Superior temporal gyrus (tissue), 1 donor: ENCODE results near the gene AGPAT2.
A peak's percentile ranks its signal among the peaks of the same experiment; 100 is the strongest.

Experiments used
- DNase-seq: peaks from one replicate; pipeline ENCODE4 v3.0.0-alpha.2; 2016; ENCODE audit errors: extremely low spot score

AGPAT2 gene

DNA sequence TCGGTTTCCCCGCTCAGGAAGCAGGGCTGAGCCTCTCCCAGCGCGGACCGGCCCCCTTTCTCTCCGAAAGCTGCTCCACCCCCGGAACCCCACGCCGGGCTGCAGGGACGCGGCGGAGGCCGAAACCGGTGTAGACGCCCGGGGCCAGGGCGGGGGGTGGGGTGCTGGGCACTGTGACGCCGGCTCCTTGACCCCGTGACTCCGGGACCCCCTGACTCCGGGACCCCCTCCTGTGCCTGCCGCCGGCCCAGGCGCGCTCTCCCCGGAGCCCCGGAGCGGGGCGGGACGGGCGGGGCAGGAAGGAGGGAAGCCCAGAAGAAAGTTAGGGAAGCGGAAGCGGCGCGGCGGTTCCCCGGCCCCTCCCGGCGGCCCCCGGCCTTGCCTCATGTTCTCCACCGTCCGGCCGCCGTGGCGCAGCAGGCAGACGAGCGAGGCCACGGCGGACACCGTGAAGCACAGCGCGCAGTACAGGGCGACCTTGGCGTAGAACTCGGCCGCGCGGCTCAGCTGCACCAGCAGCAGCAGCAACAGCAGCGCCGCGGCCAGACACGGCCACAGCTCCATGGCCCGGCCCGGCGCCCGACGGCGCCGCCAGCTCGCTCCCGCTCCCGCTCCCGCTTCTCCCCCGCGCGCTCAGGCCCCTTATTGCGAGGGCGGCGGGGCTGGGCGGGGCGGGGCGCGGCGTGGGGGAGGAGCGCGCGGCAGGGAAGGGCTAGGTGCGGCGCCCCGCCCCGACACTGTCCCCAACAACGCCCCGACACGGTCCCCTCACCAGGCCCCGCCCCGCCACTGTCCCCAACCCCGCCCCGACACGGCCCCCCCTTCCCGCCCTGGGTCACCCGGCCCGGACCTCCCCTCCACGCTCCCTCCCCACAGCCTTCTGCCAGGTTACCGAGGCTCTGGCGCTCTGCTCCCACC is at the start of gene AGPAT2:
TSS of gene AGPAT2 (minus strand) at position 664 of the 918 bp plus-strand sequence. CDS start at position 564, 100 bp downstream.
- no peak for DNase-seq

DNA sequence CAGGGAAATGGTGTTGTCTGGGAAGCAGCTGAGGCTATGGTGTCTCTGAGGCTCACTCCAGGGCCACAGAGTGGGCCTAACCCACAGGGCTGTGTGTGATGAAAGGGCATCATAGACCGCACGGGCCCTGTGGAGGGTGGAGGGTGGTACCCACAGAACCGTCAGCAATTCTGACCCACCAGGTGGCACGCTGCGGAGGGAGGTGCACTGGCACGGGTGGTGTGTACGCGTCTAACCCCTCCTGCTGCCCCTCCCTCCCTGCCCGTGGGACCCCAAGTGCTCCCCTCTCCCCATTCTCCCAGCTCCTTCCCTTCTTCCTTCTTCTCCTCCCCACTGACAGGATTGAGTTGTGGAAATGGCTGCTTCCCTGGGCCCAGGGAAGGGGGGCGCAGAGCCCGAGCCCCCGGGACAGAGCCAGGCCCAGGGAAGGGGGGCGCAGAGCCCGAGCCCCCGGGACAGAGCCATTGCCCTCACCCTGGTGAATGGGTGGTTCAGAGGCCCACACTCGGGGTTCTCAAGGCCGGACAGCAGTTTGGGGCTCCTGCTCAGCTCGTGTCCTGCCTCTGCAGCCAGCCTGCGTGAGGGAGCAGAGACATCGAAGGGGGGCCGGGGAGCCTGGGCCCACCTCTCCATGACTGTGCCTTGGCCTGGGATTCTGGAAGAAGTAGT is 48.7 kb upstream of the AGPAT2 start:
- no peak for DNase-seq

DNA sequence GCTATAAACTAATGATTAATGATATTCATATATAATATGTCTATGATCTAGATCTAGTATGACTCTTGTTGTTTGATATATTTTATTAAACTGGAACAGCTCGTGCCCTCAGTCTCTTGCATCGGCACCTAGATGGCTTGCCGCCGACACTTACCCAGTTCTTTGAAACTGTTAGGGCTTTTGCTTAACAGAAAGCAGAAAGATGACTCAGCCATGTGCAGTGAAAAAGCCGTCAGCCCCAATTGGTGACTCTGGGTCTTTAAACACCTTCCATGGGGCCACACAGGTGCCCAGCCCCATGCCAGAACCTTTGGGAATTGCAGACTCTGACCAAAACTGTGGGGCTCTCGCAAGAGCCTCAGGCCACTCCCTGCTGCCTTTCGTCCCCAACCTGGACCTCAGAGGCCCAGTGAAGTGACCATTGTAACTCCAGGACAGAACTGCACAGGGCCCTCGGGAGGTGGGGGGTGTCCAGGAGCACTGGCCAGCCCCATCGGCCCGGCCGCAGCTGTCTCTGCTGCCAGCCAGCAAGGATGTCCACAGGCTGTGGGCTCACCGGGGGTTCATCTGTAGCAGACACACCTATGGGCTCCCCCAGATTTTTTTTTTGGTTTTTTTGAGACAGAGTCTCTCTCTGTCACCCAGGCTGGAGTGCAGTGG is 47.7 kb upstream of the AGPAT2 start:
- no peak for DNase-seq

DNA sequence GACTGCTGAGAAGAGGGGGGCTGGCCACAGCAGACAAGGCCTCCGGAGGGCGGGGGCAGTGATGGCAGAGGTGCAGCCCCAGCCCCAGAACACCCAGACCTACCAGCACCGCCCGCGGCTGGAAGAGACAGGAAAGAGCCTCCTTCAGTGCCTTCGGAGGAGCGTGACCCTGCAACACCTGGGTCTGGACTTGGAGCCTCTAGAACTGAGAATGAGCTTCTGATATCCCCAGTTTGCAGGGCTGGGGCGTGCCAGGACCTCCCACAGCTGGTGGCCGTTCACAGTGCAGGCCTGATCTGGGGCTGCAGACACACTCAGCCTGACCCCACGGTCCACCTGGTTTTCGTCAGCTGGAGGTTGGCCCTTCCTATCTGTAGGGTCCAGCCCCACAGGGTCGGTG is 46.4 kb upstream of the AGPAT2 start:
- DNase-seq, result no peak

DNA sequence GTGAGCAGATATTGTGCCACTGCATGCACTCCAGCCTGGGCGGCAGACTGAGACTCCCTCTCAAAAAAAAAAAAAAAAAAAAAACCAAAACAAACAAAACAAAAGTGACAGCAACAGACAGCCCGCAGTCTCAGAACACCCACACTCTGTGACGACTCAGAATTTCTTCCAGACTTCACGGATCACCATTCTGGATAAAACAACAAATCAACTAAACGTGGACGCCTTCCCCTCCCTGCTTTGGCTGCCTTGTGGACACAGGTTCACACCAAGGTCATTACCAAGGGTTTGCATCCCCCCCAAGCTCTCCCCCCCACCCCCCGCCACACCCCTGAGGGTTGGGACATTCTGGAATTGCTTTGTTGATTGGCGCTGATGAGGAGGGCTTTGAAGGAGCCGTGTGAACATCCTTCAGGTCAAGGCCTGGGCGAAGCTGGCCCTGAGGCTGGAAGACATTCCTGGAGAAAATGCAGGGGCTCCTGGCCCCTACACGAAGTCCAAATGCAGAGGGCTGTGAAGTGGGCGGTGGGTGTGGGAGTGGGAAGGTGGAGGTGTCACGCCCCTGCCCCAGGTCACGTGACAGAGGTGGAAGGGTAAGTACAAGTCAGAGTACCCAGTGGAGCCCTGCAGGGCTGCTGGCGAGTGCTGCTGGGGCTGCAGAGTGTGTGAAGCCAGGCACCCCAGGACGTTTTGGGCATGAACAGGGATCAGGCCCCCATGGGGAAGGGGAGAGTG is 45.4 kb upstream of the AGPAT2 start:
- DNase-seq, result no peak

DNA sequence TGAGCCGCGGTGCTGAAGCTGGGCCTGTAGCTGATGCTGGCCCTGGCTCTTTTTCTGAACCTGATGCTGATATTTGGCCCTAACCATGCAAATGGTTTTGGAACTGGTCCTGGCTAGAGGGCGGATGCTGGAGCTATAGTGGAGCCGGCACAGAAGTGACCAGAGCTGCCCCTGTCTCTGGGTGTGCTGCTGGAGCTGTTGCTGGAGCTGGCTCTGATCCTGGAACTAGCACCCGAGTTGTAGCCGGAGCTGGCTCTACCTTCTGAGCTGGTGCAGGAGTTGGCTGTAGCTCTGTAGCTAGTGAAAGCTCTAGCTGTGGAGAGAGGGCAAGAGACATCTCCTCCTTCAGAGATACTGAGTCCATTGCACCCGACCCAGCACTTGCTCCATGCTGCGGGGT is 42.7 kb upstream of the AGPAT2 start:
- no peak for DNase-seq

DNA sequence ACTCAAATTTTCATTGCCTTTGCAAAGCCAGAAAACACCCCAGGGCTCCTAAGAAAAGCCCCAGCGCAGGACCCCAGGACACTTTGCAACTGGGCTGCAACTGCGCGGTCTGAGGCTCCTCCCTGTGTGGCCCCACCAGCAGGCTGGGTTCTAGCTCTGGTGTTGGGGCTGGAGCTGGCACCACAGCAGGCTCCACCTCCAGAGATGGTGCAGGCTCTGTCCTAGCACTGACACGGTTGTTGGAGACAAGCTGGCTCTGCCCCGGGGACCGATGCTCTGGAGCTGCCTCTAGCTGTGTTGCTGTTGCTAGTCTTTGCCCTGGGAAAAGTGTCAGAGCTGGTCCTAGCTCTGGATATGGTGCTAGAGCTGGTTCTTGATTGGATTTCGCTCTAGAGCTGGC is 41.9 kb upstream of the AGPAT2 start:
- no peak for DNase-seq

DNA sequence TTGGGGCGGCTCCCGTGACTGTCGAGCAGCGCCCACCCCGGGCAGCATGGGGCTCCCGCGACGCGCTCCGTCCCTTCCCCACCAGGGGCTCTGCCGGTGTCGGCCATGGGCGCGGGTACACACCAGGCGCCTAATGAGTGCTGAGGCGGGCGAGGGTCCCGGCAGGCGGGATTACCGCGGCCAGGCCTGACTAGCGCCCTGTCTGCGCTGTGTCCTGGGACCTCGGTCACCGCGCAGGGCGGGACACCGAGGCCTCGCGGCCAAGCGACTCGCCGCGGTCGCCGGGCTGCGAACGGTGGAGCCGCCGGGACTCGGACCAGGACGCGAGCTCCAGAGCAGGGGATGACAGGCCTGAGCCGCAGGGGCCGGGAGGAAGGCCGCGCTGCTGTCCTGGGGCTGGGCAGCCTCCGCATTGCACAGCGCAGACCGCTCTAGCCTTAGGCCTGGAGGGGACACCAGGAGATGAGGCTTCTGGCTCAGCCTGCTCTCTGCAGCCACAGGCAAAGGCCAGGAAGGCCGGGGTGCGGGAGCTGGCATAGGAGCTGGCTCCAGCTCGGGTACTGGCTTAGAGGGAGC is 41.4 kb upstream of the AGPAT2 start:
- DNase-seq, result peak; percentile 15

DNA sequence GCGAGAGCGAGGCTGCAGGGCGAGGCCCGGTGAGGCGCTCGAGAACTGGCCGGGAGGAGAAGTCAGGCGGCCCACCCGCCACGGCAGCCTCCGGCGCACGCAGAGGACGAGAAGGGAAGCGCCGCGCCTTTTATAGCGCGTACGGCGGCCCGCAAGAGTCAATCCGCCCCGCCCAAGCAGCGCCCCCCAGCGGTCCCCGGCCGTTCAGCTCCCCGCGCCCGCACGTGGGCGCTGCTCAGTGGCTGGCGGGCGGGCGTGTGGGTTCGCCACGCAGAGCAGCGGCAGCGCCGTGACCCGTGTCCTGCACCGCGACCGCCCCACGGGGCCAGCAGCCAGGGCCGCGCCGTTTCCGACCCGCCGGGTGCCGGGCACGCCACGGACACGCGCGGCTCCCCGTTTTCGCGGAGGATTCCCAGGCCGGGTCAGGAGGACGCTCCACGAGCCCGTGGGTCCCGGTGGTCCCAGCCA is 40.9 kb upstream of the AGPAT2 start:
- DNase-seq, result peak; percentile 83

DNA sequence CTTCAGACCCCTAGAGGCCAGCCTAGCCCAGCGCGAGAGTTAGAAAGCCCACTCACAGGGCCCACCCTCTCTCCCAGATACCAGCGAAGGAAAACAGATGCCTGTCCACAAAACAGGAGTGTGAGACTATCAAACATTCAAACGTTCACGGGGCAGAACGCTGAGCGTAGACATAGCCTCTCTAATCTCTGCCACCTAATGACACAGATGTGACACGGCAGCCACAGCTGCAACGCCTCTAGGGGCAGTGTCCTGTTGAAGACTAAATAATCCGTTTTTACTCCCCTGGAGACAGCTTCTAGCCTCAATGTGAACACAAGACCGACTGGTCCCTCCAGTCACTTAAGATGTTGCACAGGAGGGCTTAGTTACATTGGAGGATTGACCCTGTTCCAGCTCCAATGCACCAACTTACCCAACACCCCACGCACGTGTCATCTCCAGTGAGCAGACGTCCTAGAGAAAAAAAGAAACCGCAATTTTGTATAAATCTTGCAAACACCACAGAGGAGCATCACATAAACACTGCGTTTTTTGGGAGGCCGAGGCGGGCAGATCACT is 39.5 kb upstream of the AGPAT2 start:
- DNase-seq, result no peak

DNA sequence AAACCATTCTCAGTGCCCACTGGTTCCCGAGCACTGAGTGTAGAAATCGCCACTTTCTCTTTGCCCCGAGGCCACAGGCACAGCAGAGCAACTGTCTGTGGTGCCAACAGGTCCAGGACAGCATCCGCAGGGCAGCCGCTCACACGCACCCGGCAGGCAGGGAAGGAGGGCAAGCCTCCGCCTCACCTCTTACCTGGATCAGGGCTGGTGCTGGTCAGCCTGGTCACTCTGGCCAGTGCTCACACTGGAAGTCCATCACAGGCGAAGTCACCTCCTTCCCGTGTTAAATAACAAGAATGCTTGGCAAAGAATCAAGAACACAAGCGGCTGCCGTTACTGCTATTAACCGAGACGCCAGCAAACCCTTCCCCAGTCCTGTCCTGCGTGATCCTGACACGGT is 38.9 kb upstream of the AGPAT2 start:
- DNase-seq, result no peak

DNA sequence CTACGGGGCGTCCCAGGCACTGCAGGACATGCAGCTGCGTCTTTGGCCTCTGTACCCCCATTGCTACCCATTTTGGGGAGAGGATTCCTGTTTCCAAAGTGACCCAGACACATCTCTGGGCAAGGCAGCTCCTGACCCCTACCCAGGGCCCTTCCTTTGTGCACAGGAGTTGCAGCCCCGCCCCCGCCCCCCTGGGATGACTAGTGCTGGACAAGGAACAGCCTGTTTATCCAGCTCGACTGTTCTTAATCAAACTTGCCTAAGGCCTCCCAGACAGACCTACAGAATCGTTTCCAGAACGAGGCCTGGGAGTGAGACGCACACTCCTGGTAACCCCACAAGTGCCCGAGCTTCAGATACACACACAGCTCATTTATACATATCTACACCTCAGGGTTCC is 38.4 kb upstream of the AGPAT2 start:
- DNase-seq, result no peak

DNA sequence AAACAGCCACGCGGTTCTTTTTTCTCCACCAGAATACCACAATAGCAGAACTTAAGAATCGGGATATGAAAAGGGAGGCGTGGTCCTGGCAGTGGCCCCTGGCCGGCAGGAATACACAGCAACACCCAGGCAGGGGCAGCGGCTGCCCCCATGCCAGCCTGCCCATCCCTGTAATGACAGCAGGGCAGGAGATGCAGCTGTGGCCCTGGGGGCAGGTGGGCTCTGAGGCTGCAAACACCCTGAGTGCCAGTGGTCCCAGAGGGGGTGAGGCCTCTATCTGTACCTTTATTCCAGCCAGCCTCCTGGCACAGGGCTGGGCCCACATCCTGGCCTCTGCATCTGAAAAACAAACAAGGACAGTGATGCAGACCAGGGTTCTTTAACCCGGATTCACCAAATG is 37.5 kb upstream of the AGPAT2 start:
- DNase-seq, result no peak

DNA sequence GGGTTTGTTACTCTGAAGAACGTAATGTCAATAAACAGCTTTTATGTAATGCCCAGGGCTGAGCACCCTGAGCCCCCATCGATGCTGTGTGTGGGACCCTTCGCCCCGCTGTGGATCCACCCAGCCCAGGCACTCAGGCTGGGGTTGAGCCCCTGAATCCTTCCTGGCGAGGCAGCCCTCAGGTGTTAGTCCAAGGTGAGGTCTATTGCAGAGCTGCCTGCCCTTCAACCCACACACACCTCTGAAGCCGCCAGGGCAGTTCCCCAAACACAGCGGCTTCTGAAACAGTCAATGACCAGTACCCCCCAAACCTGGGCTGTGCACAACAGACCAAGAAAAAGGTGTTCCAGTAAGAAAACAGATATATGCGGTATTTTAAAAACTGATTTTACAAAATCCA is 36.7 kb upstream of the AGPAT2 start:
- no peak for DNase-seq

DNA sequence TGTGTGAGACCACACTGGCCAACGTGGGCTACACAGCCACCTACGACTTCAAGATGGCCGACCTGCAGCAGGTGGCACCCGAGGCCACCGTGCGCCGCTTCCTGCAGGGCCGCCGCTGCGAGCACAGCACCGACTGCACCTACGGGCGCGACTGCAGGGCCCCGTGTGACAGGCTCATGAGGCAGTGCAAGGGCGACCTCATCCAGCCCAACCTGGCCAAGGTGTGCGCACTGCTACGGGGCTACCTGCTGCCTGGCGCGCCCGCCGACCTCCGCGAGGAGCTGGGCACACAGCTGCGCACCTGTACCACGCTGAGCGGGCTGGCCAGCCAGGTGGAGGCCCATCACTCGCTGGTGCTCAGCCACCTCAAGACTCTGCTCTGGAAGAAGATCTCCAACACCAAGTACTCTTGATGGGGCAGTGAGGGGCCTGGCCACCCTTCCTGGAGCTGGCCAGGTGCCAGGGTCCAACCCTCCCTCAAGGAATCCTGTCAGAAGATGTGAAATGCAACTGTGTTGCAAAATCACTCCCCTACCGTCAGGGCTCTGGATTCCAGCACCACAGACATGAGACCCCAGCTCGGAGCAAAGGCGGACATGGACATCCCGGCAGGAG is 36.2 kb upstream of the AGPAT2 start:
- DNase-seq, result no peak

DNA sequence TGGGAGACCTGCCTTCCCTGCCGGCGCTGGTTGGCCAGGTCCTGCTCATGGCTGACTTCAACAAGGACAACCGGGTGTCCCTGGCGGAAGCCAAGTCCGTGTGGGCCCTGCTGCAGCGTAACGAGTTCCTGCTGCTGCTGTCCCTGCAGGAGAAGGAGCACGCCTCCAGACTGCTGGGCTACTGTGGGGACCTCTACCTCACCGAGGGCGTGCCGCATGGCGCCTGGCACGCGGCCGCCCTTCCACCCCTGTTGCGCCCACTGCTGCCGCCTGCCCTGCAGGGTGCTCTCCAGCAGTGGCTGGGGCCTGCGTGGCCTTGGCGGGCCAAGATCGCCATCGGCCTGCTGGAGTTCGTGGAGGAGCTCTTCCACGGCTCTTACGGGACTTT is 35.7 kb upstream of the AGPAT2 start:
- DNase-seq, result no peak

DNA sequence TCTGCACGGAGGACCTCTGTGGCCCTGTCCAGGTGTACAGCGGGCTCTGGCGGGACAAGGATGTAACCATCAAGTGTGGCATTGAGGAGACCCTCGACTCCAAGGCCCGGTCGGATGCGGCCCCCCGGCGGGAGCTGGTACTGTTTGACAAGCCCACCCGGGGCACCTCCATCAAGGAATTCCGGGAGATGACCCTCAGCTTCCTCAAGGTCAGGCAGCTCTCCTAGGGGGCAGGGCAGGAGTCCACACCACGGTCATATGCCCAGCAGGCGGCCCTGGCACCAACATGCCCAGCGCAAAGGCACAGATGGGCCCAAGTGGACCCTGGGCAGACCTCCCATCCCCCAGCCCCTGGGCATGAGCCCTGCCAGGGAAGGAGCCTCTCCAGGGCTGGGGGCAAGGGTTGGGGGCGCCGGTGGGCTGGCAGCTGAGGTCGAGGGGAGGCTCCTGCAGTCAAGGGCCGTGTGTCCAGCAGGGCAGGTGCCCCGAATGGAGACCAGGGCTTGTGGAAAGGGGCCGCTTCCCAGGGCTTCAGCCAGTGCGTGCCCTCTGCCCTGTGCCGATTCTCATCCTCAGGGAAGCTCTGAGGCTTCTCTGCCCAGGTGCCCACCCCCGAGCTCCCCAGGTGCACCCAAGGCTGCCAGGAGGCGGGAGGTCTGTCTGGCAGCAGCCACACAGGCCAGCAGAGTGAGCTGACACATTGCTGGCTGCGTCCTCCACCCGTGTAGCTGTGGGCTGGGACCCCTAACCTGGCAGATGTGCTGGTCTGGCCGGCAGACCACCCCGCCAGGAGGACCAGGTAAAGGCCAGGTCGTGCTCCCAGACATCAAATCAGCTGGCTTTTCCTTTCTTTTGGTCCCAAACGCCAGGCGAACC is 35.1 kb upstream of the AGPAT2 start:
- DNase-seq, result no peak

DNA sequence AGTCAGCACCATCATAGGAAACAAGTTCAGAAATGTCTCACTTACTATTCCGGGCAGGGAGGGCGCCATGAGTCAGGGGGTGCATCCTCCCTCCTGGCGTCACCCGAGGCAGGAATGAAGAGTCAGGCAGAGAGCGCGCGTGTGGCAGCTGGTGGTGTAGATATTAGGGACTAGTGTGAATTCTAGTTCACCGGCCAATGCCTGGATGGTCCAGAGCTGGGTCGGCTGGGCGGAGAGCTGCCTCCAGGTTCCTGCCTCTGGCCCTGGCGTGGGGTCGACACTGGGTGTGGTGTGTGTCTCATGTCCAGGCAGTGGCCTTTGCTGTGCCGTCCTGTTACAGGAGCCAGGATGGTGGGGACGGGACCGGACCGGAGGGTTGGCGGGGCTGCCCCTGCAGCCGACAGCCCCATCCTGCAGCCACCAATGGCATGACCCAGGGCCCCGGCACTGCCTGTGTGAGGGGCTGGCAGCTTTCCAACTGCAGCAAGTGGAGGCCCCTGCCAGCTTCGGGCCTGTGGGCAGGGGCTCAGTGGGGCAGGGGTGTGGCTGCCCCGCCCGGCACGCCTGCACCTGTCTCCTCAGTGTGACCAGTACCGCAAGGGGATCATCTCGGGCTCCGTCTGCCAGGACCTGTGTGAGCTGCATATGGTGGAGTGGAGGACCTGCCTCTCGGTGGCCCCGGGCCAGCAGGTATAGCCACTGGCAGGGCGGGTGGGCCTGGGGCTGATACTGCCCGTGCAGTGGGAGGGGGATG is 34.3 kb upstream of the AGPAT2 start:
- DNase-seq, result no peak

DNA sequence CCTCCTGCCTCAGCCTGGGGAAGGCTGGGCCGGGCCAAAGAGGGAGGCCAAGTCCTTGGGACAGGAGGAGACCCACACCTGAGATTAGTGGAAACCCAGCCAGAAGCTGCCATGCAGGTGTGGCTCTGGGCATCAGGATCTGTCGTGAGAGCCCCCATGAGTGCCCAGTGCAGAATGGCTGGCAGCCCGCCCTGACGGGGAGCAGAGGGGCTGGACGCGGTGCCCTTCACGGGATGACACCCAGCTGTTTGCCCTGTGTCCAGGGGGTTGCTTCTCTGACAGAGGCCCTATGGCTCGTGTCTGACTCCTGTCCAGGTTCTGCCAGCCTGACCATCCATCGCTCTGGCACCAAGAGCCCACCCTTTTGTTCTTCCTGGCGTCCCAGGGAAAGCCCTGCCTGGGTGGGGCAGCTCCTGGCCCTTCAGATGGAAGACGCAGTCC is 33.7 kb upstream of the AGPAT2 start:
- DNase-seq, result no peak
